ENCODE measurements around the gene INF2.

GRCh38 chr14:104656014-104656714 is 33.3 kb upstream of the INF2 start:
- TF ChIP-seq CTCF (IDR thresholded peaks at IDR 0.05) (no peak), POLR2A (IDR thresholded peaks at IDR 0.05) (no peak)

Measured in right lobe of liver (tissue), 4 donors.